Skeletal muscle satellite cell (primary cell): ENCODE results near the gene SQSTM1.
"Not testable (repeated sequence)": the region's sequence is repeated elsewhere in the genome, so short reads cannot be mapped to it uniquely, and the experiment has no call there.

Source experiments
- H3K27me3 ChIP-seq: 2 replicates; pipeline ENCODE4 v1.7.0; 2013; ENCODE audit warnings: low read length; ENCODE audit not compliant: control insufficient read depth, insufficient read depth
- H3K36me3 ChIP-seq: 2 replicates; pipeline ENCODE4 v1.7.0; 2013; ENCODE audit warnings: mild to moderate bottlenecking, control low read depth, low read length; ENCODE audit not compliant: insufficient read depth
- H3K4me1 ChIP-seq: 2 replicates; pipeline ENCODE4 v1.7.0; 2013; ENCODE audit warnings: low read length; ENCODE audit not compliant: control insufficient read depth, insufficient read depth
- H3K4me2 ChIP-seq: 2 replicates; pipeline ENCODE4 v1.7.0; 2013; ENCODE audit warnings: mild to moderate bottlenecking, low read length
- H3K4me3 ChIP-seq: 2 replicates; pipeline ENCODE4 v1.7.0; 2013; ENCODE audit warnings: low read length
- H3K9ac ChIP-seq: 2 replicates; pipeline ENCODE4 v1.7.0; 2013; ENCODE audit warnings: mild to moderate bottlenecking, low read depth, low read length, moderate library complexity
- H3K9me3 ChIP-seq: replicated peaks from 2 replicates; pipeline ENCODE4 v1.7.0; 2013; ENCODE audit warnings: mild to moderate bottlenecking, control low read depth, low read length

Gene SQSTM1

DNA sequence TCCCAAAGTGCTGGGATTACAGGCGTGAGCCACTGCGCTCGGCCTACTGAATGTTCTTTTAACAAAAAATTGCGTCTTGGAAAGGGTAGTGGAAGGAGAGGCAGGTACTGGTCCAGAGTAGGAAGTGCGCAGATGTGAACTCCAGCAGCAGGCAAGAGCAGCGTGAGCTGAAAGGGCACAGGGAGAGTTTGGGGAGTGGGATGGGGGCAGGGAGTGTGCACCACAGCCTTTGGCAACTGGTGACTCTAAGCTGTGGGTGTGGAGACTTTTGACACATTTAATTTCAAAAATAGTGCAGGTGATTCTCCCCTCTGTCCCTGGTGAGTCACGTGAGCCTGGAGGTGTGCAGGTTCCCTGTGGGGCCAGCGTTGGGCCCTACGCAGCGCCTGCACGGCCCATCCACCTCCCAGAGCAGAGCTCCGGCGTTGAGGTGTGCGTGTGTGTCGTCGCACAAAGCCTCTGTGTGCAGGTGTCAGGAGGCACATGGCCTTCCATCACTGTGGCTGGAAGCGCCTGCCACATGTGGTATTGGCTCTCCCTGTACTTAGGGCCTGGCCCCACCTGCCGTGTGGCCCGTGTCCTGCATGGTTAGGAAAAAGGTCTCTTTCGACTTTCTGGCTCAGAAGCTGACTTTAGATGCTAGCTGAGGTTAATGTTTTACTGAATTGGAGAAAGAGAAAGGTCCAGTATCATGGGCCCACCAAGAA, 11.5 kb downstream of the SQSTM1 start:
- no peak overlapping the region for H3K9ac ChIP-seq
- H3K9me3 ChIP-seq: no peaks in the 10 kb centered on the region
- peaks cover 78% of the 10 kb centered on the region for H3K36me3 ChIP-seq
- no peak overlapping the region for H3K4me3 ChIP-seq
- no peaks in the 10 kb centered on the region for H3K27me3 ChIP-seq
- H3K4me1 ChIP-seq: peaks cover 6% of the 10 kb centered on the region
- no peak overlapping the region for H3K4me2 ChIP-seq

DNA sequence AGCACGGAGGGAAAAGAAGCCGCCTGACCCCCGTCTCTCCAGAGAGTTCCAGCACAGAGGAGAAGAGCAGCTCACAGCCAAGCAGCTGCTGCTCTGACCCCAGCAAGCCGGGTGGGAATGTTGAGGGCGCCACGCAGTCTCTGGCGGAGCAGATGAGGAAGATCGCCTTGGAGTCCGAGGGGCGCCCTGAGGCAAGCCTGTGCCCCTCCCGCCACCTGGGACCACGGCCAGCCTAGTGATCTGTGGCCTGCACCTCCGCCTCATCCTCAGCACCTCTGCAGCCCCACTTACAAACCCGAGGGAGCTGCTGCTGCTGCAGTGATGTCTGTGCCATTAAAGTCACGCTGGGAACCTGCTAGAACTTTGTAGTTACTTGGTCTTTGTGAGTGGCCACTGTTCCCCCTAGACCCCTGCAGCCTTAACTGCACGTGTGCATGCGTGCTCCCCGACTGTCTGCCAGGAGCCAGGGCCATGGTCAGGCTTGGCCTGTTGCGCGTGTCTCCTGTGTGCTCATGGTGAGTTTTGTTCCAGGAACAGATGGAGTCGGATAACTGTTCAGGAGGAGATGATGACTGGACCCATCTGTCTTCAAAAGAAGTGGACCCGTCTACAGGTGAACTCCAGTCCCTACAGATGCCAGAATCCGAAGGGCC, 12.5 kb downstream of the SQSTM1 start:
- Histone ChIP-seq H3K9me3 (no peaks in the 10 kb centered on the region), H3K4me3 (no peak overlapping the region), H3K4me1 (no peaks in the 10 kb centered on the region), H3K27me3 (no peaks in the 10 kb centered on the region), H3K4me2 (no peak overlapping the region), H3K36me3 (peaks cover 81% of the 10 kb centered on the region), H3K9ac (no peak overlapping the region)

DNA sequence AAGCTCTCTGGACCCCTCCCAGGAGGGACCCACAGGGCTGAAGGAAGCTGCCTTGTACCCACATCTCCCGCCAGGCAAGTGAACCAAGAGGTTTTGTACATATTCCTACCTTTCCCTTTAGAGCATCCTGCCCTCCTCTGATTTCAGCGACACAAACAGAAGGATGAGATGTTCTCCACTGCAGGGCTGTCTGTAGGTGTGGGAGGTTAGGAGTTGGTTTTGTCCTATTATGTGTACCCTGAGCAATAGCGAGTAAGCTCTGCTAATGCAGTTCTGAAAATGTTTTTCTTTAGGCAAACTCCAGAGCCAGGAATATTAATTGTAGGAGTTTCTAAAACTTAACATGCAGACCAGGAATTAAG, 13.0 kb downstream of the SQSTM1 start:
- Histone ChIP-seq H3K27me3 (no peaks in the 10 kb centered on the region), H3K4me2 (no peak overlapping the region), H3K9ac (no peak overlapping the region), H3K4me1 (no peaks in the 10 kb centered on the region), H3K36me3 (peaks cover 84% of the 10 kb centered on the region), H3K4me3 (no peak overlapping the region), H3K9me3 (no peaks in the 10 kb centered on the region)

DNA sequence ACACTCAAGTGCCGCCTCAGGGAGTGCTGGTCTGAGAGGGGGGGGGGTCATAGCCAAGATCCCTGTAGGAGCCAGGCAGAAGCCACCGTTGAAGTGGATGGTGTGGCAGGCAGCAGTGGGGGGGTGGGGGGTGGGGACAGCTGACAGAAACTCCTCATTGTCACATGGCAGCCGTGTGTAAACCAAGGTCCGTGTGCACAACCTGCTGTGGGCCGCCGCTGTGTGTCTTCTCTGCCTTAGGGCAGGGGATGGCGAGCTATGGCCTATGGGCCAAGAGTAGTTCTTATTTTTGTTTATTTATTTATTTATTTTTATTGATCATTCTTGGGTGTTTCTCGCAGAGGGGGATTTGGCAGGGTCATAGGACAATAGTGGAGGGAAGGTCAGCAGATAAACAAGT, 13.4 kb downstream of the SQSTM1 start:
- Histone ChIP-seq H3K9me3 (no peaks in the 10 kb centered on the region), H3K36me3 (peaks cover 80% of the 10 kb centered on the region), H3K4me2 (no peak overlapping the region), H3K9ac (no peak overlapping the region), H3K27me3 (no peaks in the 10 kb centered on the region), H3K4me3 (no peak overlapping the region), H3K4me1 (no peaks in the 10 kb centered on the region)

DNA sequence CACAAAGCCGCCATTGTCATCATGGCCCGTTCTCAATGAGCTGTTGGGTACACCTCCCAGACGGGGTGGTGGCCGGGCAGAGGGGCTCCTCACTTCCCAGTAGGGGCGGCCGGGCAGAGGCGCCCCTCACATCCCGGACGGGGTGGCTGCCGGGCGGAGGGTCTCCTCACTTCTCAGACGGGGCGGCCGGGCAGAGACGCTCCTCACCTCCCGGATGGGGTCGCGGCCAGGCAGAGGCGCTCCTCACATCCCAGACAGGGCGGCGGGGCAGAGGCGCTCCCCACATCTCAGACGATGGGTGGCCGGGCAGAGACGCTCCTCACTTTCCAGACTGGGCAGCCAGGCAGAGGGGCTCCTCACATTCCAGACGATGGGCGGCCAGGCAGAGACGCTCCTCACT, 14.2 kb downstream of the SQSTM1 start:
- H3K4me2 ChIP-seq: not testable (repeated sequence)
- H3K36me3 ChIP-seq: peaks cover 73% of the 10 kb centered on the region

DNA sequence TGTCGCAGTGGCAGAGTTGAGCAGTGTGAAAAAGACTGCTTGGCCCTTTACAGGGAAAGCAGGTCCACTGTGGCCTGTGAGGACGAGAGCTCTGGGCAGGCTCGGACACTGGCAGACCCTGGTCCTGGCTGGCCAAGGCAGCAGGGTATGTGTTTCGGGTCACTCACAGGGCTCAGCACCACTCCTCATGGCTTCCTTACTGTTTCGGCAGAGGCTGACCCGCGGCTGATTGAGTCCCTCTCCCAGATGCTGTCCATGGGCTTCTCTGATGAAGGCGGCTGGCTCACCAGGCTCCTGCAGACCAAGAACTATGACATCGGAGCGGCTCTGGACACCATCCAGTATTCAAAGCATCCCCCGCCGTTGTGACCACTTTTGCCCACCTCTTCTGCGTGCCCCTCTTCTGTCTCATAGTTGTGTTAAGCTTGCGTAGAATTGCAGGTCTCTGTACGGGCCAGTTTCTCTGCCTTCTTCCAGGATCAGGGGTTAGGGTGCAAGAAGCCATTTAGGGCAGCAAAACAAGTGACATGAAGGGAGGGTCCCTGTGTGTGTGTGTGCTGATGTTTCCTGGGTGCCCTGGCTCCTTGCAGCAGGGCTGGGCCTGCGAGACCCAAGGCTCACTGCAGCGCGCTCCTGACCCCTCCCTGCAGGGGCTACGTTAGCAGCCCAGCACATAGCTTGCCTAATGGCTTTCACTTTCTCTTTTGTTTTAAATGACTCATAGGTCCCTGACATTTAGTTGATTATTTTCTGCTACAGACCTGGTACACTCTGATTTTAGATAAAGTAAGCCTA, 15.7 kb downstream of the SQSTM1 start:
- no peaks in the 10 kb centered on the region for H3K4me1 ChIP-seq
- H3K9me3 ChIP-seq: no peaks in the 10 kb centered on the region
- H3K27me3 ChIP-seq: no peaks in the 10 kb centered on the region
- no peak overlapping the region for H3K4me2 ChIP-seq
- H3K4me3 ChIP-seq: no peak overlapping the region
- peaks cover 65% of the 10 kb centered on the region for H3K36me3 ChIP-seq
- no peak overlapping the region for H3K9ac ChIP-seq

More for the DNA sequence above, 14.2 kb downstream of the SQSTM1 start:
- H3K4me1 ChIP-seq, H3K27me3 ChIP-seq, H3K9me3 ChIP-seq, H3K4me3 ChIP-seq, H3K9ac ChIP-seq: not testable (repeated sequence)

DNA sequence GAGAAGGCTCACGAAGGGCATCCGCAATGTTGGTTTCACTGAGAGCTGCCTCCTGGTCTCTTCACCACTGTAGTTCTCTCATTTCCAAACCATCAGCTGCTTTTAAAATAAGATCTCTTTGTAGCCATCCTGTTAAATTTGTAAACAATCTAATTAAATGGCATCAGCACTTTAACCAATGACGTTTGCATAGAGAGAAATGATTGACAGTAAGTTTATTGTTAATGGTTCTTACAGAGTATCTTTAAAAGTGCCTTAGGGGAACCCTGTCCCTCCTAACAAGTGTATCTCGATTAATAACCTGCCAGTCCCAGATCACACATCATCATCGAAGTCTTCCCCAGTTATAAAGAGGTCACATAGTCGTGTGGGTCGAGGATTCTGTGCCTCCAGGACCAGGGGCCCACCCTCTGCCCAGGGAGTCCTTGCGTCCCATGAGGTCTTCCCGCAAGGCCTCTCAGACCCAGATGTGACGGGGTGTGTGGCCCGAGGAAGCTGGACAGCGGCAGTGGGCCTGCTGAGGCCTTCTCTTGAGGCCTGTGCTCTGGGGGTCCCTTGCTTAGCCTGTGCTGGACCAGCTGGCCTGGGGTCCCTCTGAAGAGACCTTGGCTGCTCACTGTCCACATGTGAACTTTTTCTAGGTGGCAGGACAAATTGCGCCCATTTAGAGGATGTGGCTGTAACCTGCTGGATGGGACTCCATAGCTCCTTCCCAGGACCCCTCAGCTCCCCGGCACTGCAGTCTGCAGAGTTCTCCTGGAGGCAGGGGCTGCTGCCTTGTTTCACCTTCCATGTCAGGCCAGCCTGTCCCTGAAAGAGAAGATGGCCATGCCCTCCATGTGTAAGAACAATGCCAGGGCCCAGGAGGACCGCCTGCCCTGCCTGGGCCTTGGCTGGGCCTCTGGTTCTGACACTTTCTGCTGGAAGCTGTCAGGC, 16.6 kb downstream of the SQSTM1 start:
- Histone ChIP-seq H3K36me3 (peaks cover 56% of the 10 kb centered on the region), H3K4me1 (no peaks in the 10 kb centered on the region), H3K9ac (no peak overlapping the region), H3K9me3 (no peaks in the 10 kb centered on the region), H3K4me2 (no peak overlapping the region), H3K4me3 (no peak overlapping the region), H3K27me3 (no peaks in the 10 kb centered on the region)

DNA sequence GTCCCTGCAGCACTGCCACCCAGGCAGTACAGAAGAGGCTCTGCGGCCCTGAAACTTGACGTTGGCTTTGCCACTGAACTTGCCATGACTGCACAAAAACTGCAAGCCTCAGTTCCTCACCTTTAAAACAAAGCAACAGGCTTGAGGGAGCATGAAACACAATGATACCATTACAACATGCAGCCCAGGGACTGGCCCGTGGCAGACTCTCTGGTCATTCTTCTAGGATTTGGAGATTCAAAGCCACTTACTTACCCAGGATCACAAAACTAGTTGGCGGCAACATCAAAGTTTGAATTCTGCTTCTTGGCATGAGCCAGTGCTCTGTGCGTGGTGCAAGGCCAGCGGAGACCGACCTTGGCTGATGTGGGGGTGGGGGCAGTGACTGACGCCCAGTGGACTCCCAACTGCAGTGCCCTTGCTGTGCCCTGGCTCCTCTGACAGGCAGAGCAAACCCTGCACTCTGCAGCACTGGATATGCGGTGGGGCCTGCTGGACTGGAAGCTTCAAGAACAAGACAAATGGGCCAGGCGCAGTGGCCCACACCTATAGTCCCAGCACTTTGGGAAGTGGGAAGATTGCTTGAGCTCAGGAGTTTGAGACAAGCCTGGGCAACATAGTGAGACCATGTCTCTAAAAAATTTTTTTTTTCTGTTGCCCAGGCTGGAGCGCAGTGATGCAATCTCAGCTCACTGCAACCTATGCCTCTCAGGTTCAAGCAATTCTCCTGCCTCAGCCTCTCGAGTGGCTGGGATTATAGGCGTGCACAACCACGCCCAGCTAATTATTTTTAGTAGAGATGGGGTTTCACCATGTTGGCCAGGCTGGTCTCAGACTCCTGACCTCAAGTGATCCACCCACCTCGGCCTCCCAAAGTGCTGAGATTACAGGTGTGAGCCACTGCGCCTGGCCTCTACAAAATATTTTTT, 18.9 kb downstream of the SQSTM1 start:
- peaks cover 42% of the 10 kb centered on the region for H3K36me3 ChIP-seq
- no peak overlapping the region for H3K4me3 ChIP-seq
- H3K9ac ChIP-seq: no peak overlapping the region
- H3K9me3 ChIP-seq: peaks cover 4% of the 10 kb centered on the region
- no peak overlapping the region for H3K4me2 ChIP-seq
- no peaks in the 10 kb centered on the region for H3K4me1 ChIP-seq
- no peaks in the 10 kb centered on the region for H3K27me3 ChIP-seq

DNA sequence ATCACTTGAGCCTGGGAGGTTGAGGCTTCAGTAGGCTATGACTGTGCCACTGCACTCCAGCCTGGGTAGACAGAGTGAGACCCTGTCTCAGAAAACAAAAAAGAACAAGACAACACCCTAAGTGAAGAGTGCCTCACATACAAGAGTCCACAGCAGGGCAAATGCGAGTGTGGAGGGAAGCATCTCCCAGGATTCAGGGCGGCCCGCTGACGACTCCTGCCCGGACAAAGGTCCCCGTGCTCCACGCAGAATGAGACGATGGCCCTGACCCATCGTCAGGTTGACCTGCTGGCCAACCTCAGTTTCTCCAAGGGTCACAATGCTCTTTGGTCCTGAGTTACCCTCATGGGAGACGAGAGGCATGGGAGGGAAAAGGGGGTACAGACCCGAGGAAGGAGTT, 19.6 kb downstream of the SQSTM1 start:
- Histone ChIP-seq H3K4me3 (no peak overlapping the region), H3K4me2 (no peak overlapping the region), H3K27me3 (no peaks in the 10 kb centered on the region), H3K9me3 (peaks cover 4% of the 10 kb centered on the region), H3K9ac (no peak overlapping the region), H3K4me1 (no peaks in the 10 kb centered on the region), H3K36me3 (peaks cover 42% of the 10 kb centered on the region)

DNA sequence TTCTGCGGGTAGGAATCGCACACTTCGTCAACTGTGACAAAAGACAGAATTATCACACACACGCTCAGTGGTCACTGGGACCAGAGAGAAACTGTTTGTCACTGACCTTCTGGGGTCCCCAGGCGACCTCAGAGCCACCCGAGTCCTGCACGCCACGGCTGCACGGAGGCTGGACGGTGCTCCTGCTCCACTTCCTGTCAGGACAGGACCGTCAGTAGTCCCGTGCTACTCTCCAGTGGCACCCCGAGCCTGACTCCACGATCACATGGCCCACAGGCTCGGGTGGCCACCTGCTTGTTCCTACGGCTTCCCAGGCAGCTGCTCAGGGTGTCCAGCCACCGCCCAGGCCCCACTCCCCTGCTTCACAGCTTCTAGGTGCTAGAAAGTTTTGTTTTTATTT, 20.1 kb downstream of the SQSTM1 start:
- Histone ChIP-seq H3K9ac (no peak overlapping the region), H3K4me1 (no peaks in the 10 kb centered on the region), H3K36me3 (peaks cover 40% of the 10 kb centered on the region), H3K9me3 (peaks cover 4% of the 10 kb centered on the region), H3K4me3 (no peak overlapping the region), H3K27me3 (no peaks in the 10 kb centered on the region), H3K4me2 (no peak overlapping the region)
